OCI-LY1 (cell line): ENCODE measurements around the gene SNX8.

Source experiments
- H2AFZ ChIP-seq: fragments of 200-600 bp; sonication (generic), shearing (Covaris generic); 2 replicates; pipeline ENCODE4 v1.6.0; 2014; ENCODE audit warnings: antibody characterized with exemption, mild to moderate bottlenecking, low read length
- H3F3A ChIP-seq: fragments of 200-600 bp; sonication (generic), shearing (Covaris generic); 2 replicates; pipeline ENCODE4 v1.6.0; 2014; ENCODE audit warnings: mild to moderate bottlenecking, antibody characterized with exemption, low read length, moderate library complexity; ENCODE audit not compliant: insufficient read depth
- H3K27ac ChIP-seq: fragments of 200-600 bp; sonication (generic); 2 replicates; pipeline ENCODE4 v1.5.1; 2014; ENCODE audit warnings: low read length, mixed run types, mild to moderate bottlenecking, low read depth; ENCODE audit not compliant: poor library complexity, severe bottlenecking
- H3K27me3 ChIP-seq: fragments of 200-600 bp; sonication (generic); 2 replicates; pipeline ENCODE4 v1.6.0; 2014; ENCODE audit warnings: antibody characterized with exemption, mild to moderate bottlenecking, low read length, moderate library complexity; ENCODE audit not compliant: insufficient read depth
- H3K36me3 ChIP-seq: fragments of 200-600 bp; sonication (generic); 2 replicates; pipeline ENCODE4 v1.6.1; 2014; ENCODE audit warnings: mild to moderate bottlenecking, antibody characterized with exemption, low read length, moderate library complexity, mixed read lengths; ENCODE audit not compliant: insufficient read depth
- H3K4me1 ChIP-seq: fragments of 200-600 bp; sonication (generic); 2 replicates; pipeline ENCODE4 v1.5.1; 2014; ENCODE audit warnings: mild to moderate bottlenecking, low read length, moderate library complexity; ENCODE audit not compliant: insufficient read depth, severe bottlenecking
- H3K4me2 ChIP-seq: fragments of 200-600 bp; sonication (generic), shearing (Covaris generic); 2 replicates; pipeline ENCODE4 v1.6.1; 2014; ENCODE audit warnings: low read length
- H3K4me3 ChIP-seq: fragments of 200-600 bp; sonication (generic); 2 replicates; pipeline ENCODE4 v1.5.1; 2014; ENCODE audit warnings: low read length, low read depth, mild to moderate bottlenecking, mixed read lengths; ENCODE audit not compliant: poor library complexity, severe bottlenecking
- H3K79me2 ChIP-seq: fragments of 200-600 bp; shearing (Covaris generic); 2 replicates; pipeline ENCODE4 v1.6.1; 2016; ENCODE audit warnings: mixed run types, low read length, mixed read lengths; ENCODE audit not compliant: insufficient read depth
- H3K9ac ChIP-seq: fragments of 200-600 bp; sonication (generic), shearing (Covaris generic); 2 replicates; pipeline ENCODE4 v1.6.1; 2014; ENCODE audit warnings: mild to moderate bottlenecking, low read length, mixed read lengths
- H3K9me2 ChIP-seq: fragments of 200-600 bp; sonication (generic), shearing (Covaris generic); 2 replicates; pipeline ENCODE4 v1.6.1; 2014; ENCODE audit warnings: low read depth, mild to moderate bottlenecking, low read length, mixed read lengths
- H3K9me3 ChIP-seq: fragments of 200-600 bp; shearing (Covaris generic); 2 replicates; pipeline ENCODE4 v1.6.1; 2014; ENCODE audit warnings: low read length, mixed read lengths
- H4K20me1 ChIP-seq: fragments of 200-600 bp; sonication (generic), shearing (Covaris generic); 2 replicates; pipeline ENCODE4 v1.6.0; 2016; ENCODE audit warnings: mild to moderate bottlenecking, low read length; ENCODE audit not compliant: insufficient read depth
- CTCF ChIP-seq: fragments of 200-600 bp; sonication (generic), shearing (Covaris generic); IDR thresholded peaks from 2 replicates; pipeline ENCODE4 v1.5.1; 2017; ENCODE audit warnings: mild to moderate bottlenecking, antibody characterized with exemption, low read length, moderate library complexity, mixed read lengths
- EZH2 ChIP-seq: fragments of 200-600 bp; sonication (generic), shearing (Covaris generic); IDR thresholded peaks from 2 replicates; pipeline ENCODE4 v1.8.0; 2017; ENCODE audit warnings: borderline replicate concordance, mixed run types, mild to moderate bottlenecking, antibody characterized with exemption, low read length, moderate library complexity, mixed read lengths

Gene SNX8

GRCh38 chr7:2211926-2212325, 102.3 kb downstream of the SNX8 start:
- Histone ChIP-seq H3K4me1 (peaks cover 4% of the 10 kb centered on the region), H2AFZ (no peak overlapping the region), H3K79me2 (no peaks in the 10 kb centered on the region), H3K4me3 (no peak overlapping the region), H3K27ac (no peak overlapping the region), H3F3A (no peaks in the 10 kb centered on the region), H3K27me3 (no peaks in the 10 kb centered on the region), H3K9ac (no peak overlapping the region), H4K20me1 (no peaks in the 10 kb centered on the region), H3K36me3 (peaks cover 81% of the 10 kb centered on the region), H3K9me2 (no peaks in the 10 kb centered on the region), H3K4me2 (no peak overlapping the region), H3K9me3 (no peaks in the 10 kb centered on the region)
- TF ChIP-seq CTCF, result no peak
- no peak for TF ChIP-seq EZH2

GRCh38 chr7:2211259-2211880, 102.9 kb downstream of the SNX8 start:
- no peak overlapping the region for H3K27ac ChIP-seq
- no peak overlapping the region for H3K4me2 ChIP-seq
- H3K9me3 ChIP-seq, result no peaks in the 10 kb centered on the region
- peaks cover 4% of the 10 kb centered on the region for H3K4me1 ChIP-seq
- no peaks in the 10 kb centered on the region for H3K27me3 ChIP-seq
- no peaks in the 10 kb centered on the region for H3K79me2 ChIP-seq
- H2AFZ ChIP-seq, result no peak overlapping the region
- no peak overlapping the region for H3K9ac ChIP-seq
- no peaks in the 10 kb centered on the region for H4K20me1 ChIP-seq
- H3F3A ChIP-seq, result no peaks in the 10 kb centered on the region
- H3K9me2 ChIP-seq, result no peaks in the 10 kb centered on the region
- TF ChIP-seq EZH2 (no peak), CTCF (no peak)
- H3K36me3 ChIP-seq, result peaks cover 78% of the 10 kb centered on the region
- no peak overlapping the region for H3K4me3 ChIP-seq

- peaks cover 74% of the 10 kb centered on the region for H3K36me3 ChIP-seq
- H3K9me2 ChIP-seq, result no peaks in the 10 kb centered on the region
- H3F3A ChIP-seq, result no peaks in the 10 kb centered on the region
- H3K9ac ChIP-seq, result no peak overlapping the region
- no peak overlapping the region for H3K4me3 ChIP-seq
- no peaks in the 10 kb centered on the region for H3K9me3 ChIP-seq
- H3K27ac ChIP-seq, result no peak overlapping the region
- no peaks in the 10 kb centered on the region for H4K20me1 ChIP-seq
- H3K4me2 ChIP-seq, result no peak overlapping the region
- H3K27me3 ChIP-seq, result no peaks in the 10 kb centered on the region
- H2AFZ ChIP-seq, result no peak overlapping the region
- H3K79me2 ChIP-seq, result no peaks in the 10 kb centered on the region
- peaks cover 4% of the 10 kb centered on the region for H3K4me1 ChIP-seq
- no peak for TF ChIP-seq CTCF
- TF ChIP-seq EZH2, result no peak
Observed at GRCh38 chr7:2210551-2211258, 103.5 kb downstream of the SNX8 start.
